DMS153 (cell line): Measurements from ENCODE around the gene USP9X.
"Not testable (repeated sequence)": the region's sequence is repeated elsewhere in the genome, so short reads cannot be mapped to it uniquely, and the experiment has no call there.

ENCODE experiments used
- DNase-seq: peaks from one replicate; lab custom pipeline; 2025; lab: John Stamatoyannopoulos, UW

The USP9X gene

DNA sequence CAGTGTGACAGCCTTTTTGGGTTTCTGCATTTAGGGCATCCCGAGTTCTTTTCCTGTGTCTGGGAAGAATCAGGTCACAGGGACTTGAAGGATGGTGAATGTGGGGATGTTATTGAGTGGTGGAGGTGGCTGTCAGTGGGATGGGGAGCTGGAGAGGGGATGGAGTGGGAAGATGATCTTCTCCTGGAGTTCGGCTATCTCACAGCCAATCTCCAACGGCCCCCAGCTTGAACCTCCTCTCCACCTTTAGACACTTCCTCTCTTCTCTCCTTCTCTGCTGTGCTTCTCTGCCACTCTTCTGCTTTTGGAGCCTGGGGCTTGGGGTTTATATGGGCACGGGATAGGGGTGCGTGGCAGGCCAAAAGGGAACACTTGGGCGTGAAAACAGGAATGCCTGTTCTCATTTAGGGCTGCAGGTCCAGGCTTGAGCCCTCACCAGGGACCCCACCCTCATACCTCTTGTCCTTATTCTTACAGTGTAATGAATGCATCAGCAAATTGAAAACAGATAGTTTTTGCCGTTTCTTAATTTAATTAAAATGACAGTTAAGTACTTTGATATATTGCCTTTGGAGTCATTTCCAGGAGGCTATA lies 37.5 kb downstream of the USP9X start:
- DNase-seq = no peak

DNA sequence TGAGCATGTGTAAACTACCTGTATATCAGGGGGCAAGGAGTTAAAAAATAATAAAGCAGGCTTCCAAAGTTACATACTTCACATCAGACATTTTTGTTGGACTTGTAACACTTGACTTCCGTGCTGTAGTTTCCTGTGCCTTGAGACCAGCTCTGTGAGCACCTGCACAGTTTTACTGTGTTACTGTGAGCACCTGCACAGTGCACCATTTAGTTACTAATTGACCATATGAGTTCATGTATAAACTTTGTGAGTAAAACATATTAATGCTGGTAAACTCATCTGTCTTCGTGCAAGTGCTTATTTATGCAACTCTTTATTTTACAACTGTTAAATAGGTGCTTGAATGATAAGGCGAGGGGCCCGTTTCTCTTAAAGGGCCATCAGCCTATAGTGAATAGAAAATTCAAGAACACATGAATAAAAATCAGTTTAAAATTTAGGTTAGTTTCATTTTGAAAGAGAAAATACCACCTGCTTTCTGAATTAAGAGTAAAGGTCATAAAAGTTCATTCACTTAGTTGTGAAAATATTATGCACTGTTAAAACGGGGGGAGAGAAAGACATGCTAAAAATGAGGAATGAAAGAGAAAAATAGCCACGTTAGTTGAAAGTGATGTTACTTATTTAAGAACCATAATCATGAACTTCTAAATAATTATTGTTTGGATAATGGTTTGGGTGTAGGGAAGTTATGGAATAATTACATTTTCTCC lies 42.4 kb downstream of the USP9X start:
- no peak for DNase-seq

- no peak for DNase-seq
Observed at GRCh38 chrX:41128955-41129354, 43.7 kb downstream of the USP9X start.

GRCh38 chrX:41131766-41132165 lies 46.5 kb downstream of the USP9X start:
- no peak for DNase-seq

DNA sequence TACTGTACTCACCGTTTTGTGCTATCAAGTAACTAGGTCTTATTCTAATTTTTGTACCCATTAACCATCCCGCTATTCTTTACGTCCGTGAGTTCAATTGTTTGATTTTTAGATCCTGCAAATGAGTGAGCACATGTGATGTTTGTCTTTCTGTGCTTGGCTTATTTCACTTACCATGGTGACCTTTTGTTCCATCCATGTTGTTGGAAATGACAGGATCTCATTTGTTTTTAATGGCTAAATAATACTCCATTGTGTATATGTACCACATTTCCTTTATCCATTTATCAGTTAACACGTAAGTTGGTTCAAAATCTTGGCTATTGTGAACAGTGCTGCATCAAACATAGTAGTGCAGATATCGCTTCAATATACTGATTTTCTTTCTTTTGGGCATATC lies 48.3 kb downstream of the USP9X start:
- DNase-seq = no peak

DNA sequence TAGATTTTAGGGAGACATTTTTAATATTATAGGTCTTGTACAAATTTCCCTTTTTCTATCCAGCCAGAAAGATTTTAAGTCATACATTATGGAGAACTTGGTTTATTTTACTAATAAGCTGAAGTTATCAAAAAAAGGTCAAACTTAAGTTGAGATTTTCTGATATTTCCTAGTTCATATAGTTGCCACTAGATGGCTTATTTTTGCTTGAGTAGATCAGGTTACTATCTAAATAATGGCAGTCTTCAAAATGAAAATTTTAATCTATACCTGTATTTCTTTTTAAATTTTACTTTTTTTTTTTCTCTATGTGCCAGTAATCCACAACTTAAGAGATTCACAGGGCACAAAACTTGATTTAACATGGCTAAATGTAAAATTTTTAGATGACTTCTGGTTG lies 52.3 kb downstream of the USP9X start:
- no peak for DNase-seq

DNA sequence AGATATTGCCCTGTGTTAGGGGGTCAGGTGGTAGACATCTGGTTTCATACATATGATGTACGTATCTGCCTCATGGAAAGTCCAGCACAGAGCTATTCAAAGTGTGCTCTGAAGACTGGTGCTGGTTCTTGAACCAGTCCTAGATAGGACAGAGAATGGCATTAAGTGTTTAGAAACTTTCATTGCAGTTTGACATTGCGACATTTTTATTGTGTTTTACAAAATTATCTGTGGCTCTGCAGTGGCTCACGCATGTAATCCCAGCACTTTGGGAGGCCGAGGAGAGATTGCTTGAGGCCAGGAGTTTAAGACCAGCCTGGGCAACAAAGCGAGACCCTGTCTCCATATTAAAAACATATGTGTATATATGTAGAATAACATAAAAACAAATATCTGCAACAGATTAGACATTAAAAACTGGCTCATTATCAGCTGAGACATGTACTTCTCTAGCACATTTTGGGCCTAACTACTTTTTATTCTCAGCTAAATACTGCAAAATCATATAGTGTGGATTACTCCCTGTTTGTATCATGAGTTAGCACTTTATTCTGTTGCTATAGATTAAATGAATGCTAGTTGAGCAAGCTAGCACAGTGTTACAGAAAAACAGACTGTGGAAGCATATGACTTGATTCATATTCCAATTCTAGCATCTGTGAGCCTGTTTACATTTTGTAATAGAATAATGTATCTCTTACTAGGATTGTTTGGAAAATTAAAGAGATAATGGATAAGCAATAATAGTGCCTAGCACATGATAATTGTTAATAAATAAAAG lies 57.1 kb downstream of the USP9X start:
- DNase-seq = no peak

GRCh38 chrX:41144873-41145272 lies 59.6 kb downstream of the USP9X start:
- DNase-seq = no peak

DNA sequence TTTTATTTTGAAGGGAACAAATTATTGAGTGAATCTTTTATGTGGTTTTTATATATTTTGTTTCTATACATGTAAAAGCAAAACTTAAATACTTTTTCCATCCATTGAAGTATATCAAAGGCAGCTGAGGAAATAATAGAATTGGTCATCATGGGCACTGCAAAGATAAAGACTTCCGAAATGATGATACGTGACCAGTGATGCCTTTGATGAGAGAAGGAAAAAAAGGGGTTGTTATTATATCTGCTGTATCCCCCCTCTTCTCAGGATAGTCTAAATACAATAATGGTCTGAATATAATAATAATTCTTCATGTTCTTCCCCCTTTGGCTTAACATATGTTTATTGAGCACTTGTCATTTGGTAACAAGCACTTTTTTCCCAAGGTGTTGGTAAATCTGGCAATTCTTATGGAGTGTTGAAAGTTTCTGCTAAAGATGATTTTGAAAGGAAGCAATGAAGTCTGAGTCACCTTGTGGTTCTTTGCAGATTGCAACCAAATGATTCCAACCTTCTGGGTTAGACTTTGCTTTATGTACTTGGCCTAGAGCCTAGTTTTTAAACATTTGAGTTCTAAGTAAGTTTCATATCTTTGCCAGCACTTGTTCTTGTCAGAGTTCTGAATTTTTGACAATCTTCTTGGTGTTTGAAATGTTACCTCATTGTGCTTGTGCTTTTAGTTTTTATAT lies 60.8 kb downstream of the USP9X start:
- DNase-seq = no peak

GRCh38 chrX:41148553-41148952 lies 63.3 kb downstream of the USP9X start:
- no peak for DNase-seq

- no peak for DNase-seq
Observed at GRCh38 chrX:41150043-41150442, 64.8 kb downstream of the USP9X start.

DNA sequence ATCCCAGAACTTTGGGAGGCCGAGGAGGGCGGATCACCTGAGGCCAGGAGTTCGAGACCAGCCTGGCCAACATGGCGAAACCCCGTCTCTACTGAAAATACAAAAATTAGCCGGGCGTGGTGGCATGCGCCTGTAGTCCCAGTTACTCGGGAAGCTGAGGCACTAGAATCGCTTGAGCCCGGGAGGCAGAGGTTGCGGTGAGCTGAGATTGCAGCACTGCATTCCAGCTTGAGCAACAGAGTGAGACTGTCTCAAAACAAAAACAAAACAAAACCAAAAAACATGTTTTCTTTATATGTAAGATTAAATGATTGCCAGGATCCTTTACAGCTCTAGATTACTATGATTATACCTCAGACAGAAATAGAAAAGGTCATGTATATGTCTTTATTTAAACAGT lies 66.5 kb downstream of the USP9X start:
- DNase-seq = not testable (repeated sequence)

DNA sequence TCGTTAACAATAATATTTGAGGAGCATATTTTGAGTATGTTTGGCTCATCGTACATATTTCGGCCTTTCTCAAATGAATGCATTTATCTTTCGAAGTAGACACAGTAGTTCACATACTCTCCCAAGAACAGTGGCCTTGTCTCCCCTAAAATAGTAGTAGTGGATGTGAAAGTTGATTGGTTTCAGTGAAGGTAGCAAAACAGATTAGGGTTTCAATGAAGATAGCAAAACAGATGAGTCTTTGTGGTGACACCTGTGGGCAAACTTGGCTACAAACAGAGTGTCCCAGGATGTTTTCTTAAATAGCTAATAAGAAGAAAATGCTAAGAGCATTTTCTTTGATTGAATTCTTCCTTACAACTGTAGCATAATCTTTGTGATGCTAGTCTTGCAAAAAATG lies 67.0 kb downstream of the USP9X start:
- DNase-seq = no peak

- no peak for DNase-seq
Observed at GRCh38 chrX:41153448-41153847, 68.2 kb downstream of the USP9X start.

GRCh38 chrX:41153957-41154356 lies 68.7 kb downstream of the USP9X start:
- no peak for DNase-seq

- DNase-seq = no peak
Observed at GRCh38 chrX:41164449-41164848, 79.2 kb downstream of the USP9X start.

DNA sequence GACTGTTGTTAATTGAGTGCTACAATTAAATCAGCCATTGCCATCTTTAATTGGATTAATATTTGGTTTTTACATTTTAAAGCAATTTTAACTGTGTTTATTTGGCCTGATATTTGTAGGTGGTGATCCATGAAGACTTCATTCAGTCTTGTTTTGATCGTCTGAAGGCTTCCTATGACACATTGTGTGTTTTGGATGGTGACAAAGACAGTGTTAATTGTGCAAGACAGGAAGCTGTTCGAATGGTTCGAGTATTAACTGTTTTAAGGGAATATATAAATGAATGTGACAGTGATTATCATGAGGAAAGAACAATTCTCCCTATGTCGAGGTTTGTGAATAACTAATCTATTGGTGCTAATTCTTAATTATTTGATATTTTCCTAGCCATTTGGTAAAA lies 82.6 kb downstream of the USP9X start:
- no peak for DNase-seq

DNA sequence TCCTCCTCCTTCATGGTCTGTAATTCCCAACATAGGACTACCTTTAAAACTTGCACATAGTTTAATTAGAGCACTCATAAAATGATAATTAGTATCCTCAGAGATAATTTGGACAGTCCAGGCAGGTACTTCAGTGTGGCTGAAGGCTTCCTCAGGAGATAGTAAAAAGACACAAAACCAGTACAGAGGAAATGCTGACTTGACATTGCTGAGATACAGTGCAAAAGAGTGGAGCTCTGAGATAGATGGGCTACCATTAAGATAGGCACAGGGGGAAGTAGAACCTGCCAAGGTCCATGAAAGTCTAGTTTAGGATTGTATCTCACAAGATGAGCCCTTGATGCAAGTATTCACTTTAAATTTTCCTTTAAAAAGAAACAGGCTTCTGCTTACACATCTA lies 91.0 kb downstream of the USP9X start:
- no peak for DNase-seq

- DNase-seq = no peak
Observed at GRCh38 chrX:41177297-41177696, 92.1 kb downstream of the USP9X start.

- DNase-seq = no peak
Observed at GRCh38 chrX:41178201-41178600, 93.0 kb downstream of the USP9X start.

- no peak for DNase-seq
Observed at GRCh38 chrX:41180194-41180908, 95.1 kb downstream of the USP9X start.

GRCh38 chrX:41184312-41184711 lies 99.1 kb downstream of the USP9X start:
- DNase-seq = no peak
